ENCODE results near the gene MYBPC2.

GRCh38 chr19:50477751-50478515 lies 45.2 kb downstream of the MYBPC2 start:
- TF ChIP-seq SUZ12 (IDR thresholded peaks at IDR 0.05; ENCODE audit: extremely low read depth, insufficient read depth, insufficient read length) (no peak), ZNF274 (IDR thresholded peaks at IDR 0.05; ENCODE audit: low read depth, low read length) (no peak)

Measured in NT2/D1 (cell line).